HG02642 (cell line): ENCODE results near the gene COLQ.

Source experiments
- ATAC-seq: cut with Tn5 transposase; IDR thresholded peaks from one replicate; pipeline ENCODE4 v1.9.1; 2021; ENCODE audit warnings: mild to moderate bottlenecking; ENCODE audit not compliant: unreplicated experiment, poor library complexity

COLQ gene

DNA sequence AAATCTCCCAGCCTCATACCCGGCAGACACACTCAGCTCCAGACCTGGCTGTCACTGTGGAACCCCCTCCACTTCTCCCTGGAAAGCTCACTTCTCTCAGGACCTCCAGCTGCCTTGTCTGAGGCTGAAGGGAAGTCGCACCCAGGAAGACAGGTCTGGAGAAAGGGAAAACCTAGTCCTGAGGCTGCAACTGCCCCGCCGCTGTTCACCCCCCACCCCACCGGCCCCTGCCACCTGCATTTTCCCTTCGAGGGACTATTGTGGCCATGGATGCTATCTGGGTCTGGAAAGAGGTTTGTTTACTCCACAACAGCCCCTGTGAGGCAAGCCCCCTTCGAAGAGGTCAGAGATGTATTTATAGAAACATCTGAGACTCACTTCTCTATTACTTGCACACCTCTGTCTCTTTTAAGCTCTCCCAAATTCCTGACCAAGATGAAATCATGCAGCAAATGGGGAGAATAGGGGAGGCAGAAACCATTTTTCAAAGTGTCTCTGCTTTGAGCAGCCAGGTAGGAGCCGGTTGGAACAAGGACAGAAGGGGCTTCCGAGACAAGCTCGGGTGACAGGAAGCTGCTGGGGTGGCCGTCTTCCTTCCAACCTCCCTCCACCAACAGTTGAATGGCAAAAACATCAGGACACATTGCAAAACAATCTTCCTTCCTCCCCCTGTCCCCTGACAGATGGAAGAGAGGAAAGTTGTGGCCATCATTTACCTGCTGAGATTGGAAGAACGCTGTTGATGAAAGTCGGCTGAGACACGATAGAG, 518 bp downstream of the COLQ start:
- ATAC-seq, result no peak

DNA sequence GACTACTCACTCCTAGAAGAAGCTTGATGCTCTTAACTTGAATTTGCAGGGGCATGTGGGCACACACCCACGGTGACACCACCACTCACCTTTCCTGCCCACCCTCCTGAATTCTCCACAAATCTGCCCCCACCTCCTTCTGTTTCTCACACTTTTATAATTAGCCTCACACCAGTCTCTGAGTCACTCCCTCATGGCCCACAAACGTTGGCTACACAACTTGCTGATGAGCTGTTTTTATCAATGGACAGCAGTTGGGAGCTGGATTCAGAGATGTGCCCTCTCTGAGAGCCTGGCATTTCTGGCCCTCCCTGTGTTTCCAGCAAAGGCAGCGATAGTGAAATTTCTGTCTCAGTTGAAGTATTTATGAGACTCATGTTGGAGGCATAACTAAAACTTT, 1.3 kb downstream of the COLQ start:
- no peak for ATAC-seq

DNA sequence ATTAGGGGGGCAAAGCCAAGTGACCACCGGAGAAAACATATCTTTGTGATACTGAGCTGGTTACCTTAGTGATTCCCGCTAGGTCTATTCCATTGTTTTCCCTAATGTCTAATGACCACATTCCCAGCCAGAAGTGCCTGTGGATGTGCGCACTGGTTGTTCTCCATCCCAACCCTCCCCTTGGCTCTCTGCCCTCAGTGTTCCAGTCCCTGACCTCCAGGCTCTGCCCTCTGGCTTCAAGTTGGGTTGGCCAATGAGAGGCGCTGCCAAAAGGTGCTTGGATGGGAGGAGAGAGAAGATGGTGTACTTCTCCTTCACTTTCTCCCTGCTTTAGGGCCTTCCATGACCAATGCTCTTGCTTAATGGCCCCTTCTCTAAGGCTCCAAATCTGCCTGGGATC, 2.4 kb downstream of the COLQ start:
- ATAC-seq, result no peak

DNA sequence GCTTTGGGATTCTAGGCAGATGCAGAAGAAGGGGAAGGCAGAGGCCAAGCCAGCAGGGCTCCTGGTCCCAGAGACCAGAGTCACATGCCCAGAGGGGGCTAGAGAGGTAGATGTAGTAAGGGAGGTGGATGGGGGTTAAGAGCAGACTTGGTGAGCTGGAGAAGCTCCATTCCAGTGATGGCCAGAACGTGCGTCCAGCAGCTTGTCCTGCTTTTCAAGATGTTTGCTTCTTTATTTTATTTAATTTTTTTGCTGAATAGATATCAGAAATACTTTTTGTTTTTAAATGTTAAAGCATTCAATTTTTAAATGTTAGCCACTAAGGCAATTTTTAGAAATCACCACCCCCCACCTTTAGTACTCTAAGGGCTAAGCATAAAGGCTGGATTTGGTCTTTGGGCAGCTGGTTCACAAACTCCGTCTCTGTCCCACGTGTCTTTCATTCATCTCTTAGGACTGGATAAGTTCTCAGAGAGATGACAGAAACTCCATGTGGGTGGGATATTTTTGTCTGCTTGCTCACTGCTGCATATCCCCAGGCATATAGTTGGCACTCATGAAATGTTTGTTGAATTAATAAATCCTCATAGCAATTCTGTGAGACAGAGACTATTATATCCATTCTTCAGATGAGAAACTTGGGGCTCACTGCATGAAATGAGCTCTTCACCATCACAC, 6.7 kb downstream of the COLQ start:
- ATAC-seq, result no peak

DNA sequence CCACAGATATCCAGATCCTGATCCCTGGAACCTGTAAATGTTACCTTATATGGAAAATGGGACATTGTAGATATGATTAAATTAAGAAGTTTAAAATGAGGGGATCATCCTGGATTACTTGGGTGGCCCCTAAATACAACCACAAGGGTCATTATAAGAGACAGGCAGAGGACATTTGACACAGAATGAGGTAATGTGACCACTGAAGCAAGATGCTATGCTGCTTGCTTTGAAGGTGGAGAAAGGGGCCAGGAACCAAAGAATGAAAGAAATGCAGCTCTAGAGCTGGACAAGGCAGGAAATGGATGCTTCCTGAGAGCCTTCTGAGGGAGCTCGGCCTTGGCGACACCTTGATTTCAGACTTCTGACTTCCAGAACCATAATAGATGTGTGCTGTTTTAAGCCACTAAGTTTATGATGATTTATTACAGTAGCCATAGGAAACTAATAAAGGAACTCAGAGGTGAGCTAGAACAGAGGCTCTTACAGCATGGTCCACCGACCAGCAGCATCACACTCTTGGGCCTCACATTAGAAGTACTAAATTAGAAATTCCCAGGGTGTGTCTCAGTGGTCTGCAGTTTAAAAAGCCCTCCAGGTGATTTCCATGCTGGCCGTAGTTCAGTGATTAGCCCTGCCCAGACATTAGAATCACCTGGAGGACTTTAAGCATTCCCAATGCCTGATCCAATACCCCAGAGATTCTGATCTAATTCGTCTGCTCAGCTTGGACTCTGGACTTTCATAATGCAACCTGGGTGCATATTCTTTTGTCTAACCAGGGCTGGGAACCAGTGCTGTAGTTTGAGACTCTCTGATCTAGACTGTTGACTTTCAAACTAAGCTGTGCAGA, 7.5 kb downstream of the COLQ start:
- no peak for ATAC-seq

DNA sequence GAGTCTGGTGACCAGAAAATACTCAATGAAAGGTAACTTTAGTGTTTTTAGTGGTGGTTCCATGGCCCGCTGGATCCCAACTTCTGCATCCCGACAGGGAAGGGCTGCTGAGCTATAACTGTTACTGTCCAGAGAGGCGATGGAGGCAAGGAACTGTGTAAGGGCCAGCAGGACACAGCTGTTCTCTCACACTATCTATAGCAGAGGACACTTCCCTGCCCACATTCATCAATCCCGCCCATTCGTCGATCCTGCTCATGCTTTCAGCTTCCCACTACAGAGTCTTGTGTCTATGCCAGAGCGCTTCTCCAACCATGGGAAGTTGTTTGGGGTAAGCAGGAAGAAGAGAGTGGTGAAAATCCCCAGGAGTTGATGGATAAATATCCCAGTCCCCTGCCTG, 8.4 kb downstream of the COLQ start:
- ATAC-seq, result no peak

DNA sequence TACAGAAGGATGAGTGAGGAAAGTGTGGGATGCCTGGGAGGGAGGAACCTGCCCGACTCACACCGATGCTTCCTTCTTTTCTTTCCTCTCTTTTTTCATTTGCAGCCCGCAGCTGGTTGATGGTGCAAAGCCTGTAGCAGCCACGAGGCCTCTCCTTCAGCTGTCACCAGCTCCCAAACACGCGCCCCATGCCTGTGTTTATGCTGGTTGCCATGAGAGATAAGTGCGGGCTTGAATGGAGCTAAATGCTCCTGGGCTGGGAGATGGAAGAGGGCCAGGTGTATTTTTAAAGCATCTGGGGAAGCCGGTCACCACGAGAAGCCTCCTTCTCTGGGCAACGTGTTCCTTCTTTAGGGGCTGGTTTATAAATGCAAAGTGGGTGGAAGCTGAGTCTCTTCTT, 9.3 kb downstream of the COLQ start:
- no peak for ATAC-seq

DNA sequence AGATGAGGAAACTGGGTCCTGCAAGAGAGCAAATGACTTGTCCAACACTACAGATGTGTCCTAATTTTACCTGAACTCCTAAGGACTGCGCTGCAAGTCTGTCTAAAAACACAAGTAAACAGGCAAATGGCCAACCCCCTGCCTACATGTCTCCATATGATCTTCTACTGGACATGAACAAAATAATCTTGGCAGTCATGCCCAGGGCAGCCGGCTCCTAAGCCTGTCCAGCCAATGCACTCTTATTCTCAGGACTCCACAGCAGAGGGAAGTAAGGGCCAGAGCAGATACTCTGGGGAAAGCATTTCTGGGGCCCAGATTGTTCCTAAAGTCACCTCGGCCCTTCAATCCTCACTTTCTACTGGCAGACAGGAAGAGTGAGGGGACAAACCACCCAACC, 10.3 kb downstream of the COLQ start:
- no peak for ATAC-seq

DNA sequence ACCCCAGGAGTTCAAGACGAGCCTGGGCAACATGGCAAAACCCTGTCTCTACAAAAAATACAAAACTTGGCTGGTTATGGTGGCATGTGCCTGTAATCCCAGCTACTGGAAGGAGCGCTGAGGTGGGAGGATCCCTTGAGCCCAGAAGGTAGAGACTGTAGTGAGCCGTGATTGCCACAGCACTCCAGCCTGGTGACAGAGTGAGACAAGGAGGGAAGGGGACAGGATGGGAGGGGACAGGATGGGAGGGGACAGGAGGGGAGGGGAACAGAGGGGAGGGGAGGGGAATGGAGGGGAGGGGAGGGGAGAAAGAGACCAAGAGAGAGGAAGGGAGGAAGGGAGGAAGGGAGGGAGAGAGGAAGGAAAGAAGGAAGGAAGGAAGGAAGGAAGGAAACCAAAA, 11.0 kb downstream of the COLQ start:
- ATAC-seq, result no peak

DNA sequence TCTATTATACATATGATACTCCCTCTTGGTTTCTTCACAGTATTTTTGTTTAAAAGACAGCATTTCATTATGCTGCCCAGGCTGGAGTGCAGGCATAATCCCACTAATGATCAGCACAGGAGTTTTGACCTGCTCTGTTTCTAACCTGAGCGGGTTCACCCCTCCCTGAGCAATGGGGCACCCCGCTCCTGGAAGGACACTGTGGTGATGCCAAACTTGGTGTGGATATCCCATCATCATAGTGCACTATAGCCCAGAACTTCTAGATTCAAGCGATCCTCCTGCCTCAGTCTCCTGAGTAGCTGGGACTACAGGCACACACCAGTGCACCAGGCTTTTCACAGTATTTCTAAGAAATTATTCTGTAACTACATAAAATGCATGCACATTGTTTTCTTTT, 14.9 kb downstream of the COLQ start:
- no peak for ATAC-seq

DNA sequence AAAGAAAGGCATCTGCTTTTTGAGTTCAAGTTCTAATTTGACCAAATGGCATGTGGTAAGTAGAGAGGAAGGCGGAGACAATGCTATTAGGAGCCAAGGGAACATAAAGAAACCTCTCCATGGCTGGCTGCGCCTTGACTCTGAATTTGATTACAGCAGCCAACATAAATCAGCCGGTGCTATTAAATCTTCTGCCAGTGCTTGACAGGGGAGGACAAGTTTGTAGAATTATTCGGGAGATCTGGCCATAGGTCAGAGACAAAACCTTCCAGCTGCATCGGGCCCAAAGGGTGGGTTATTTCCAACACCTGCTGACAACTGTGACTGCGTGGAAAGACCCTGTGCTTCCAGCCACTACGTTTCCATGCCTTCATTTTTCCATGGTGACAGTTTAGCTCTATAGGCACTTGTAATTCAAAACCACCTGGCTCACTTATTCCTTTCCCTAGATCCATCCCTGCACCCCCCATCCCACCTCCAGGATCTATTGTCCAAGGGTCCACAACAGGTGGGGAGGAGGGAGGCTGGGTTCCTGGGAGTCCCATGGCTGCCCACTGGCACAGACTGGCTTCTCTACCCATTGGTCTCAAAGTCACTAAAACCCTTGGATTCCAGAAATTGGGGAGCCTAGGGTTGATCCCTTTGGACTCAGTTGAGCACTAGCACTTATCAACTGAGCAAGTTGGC, 15.9 kb downstream of the COLQ start:
- no peak for ATAC-seq

DNA sequence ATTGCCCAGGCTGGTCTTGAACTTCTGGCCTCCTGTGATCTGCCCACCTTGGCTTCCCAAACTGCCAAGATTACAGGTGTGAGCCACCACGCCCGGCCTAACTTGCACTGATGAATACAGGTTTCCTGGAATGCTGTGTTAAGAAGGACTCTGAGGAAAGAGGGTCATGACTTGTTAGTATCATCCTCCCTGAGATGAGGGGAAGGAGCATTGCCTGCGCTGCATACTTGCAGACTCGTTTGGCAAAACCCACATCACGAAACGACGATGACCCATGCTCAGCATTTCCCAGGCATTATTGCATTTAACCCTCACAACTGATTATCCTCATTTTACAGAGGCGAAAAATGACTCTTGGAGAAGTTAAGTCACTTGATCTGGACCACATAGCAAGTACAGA, 18.9 kb downstream of the COLQ start:
- ATAC-seq, result no peak

DNA sequence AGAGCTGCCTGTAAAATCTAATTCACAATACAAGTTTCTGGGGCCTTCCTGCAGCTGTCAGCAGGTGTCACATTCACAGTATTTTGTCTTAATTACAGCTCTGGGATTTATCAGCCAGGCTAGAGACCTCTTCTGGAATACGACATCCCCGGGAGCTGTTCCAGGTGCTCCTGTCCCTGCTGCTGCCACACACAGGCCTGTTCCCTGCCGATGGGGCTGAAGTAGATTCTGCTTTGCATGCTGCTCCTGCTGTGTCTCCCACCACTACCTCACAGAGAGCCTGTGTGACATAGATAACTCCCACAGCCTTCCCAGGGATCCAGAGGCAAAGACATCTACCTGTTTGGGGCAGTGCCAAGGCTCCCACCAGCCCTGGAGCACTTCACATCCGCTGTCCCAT, 20.4 kb downstream of the COLQ start:
- no peak for ATAC-seq

DNA sequence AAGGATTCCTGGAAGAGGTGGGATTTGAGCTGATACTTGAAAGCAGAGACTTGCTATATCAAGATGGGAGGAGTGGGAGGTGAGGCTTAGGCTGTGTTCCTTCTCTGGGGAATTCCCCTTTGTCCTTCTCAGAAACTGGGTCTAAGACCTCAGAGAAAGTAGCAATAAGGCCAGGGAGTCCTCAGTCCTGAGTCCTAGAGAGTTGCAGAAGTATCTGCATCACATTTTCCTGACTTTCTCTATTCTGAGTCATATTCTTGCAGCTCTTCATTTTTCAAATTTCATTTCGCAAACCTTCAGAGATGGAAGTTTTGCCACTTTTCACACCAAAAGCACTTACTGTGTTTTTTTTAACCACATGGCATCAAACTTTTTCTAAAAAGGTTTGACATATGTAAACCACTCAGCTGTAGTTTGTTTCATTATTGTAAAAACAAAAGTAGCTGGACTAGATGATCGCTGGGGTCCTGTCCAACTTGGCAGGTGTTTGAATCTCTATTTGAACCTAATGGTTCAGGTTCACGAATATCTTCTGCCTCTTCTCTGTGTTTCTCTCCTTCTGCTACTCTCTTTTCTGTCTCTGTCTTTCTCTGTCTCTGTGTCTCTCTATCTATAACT, 21.3 kb downstream of the COLQ start:
- ATAC-seq, result peak; percentile 65

DNA sequence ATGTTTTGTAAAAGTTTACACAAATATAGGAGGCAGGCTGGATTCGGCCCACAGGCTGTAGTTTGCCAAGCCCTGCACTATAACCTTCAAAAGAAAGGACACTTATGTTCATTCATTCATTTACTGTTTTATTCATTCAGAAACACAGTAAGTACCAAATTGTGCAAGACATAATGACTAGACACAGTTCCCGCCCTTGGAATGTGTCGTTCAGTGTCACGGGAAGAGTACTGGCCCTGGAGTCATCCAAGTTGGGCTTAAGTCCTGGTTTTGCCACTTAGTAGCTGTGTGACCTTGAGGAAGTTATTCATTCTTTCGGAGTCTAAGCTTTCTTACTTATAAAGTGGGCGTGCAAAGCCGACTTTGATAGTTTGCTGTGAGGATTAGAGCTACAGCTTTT, 22.0 kb downstream of the COLQ start:
- ATAC-seq, result no peak

DNA sequence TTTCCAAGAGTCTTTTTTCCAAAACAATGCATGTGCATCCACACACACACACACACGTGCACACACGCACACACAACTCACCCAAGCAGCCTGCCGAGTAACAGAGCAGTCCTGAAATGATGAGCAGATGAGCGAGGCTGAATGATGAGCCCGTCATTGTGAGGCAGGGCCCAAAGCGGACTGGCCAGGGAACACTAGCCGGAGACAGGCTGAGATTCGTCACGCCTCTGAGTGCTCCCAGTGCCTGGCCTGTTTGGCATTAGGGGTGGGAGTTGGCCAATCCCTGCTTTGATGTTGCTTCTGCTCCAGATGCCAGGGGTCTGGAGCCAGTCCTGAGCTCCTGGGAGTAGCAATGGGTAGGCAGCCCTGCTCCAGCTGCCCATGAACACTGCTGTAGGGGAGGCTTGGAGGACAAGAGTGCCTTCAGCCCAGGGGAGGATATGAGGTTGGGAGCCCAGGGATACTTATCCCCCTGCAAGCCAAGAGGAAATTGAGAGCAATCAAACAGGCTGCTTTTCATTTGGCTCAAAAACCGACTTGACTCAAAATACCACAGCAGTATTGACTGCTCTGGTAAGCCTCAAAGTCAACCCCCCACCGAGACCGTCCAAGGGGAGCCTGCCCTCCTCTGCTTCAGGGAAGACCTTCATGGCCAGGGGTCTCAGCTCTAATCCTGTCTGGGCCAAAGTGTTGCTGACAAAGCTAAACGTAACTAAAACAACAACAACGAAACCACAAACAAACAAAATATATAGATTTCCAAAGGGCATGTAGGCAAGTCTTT, 22.9 kb downstream of the COLQ start:
- ATAC-seq, result no peak

DNA sequence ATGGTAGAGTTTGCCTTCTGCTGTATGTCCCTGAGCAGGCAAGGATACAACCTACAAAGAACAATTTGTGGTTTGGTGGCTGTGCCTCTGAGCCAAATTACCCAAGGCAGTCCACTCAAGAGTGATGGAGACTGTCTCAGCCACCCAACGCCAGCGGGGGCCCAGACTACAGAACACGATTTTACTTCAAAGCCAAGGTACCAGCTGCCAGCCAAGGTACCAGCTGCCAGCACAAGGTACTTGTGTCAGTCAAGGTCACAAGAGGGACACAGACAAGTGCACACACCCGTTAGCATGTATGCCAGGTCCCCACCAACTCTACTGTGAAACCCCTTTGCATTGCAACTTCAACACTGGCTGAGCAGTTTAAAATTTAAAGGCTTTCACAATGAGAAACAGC, 23.5 kb downstream of the COLQ start:
- no peak for ATAC-seq

DNA sequence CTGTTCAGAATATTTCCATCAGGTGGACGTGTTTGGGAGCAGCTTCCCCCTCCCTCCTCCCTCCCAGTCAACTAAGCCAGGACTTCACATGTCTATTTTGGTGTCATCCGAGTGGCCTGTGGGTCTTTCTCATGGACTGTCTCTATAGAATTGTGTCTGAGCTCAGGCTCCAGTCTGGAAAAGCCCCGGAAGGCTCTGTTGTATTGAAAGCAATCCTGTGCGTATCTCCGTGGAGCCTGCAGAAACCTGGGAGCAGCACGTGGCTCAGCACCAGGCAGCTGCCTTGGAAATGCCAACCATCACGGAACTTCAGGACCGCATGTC, 25.2 kb downstream of the COLQ start:
- ATAC-seq, result no peak

DNA sequence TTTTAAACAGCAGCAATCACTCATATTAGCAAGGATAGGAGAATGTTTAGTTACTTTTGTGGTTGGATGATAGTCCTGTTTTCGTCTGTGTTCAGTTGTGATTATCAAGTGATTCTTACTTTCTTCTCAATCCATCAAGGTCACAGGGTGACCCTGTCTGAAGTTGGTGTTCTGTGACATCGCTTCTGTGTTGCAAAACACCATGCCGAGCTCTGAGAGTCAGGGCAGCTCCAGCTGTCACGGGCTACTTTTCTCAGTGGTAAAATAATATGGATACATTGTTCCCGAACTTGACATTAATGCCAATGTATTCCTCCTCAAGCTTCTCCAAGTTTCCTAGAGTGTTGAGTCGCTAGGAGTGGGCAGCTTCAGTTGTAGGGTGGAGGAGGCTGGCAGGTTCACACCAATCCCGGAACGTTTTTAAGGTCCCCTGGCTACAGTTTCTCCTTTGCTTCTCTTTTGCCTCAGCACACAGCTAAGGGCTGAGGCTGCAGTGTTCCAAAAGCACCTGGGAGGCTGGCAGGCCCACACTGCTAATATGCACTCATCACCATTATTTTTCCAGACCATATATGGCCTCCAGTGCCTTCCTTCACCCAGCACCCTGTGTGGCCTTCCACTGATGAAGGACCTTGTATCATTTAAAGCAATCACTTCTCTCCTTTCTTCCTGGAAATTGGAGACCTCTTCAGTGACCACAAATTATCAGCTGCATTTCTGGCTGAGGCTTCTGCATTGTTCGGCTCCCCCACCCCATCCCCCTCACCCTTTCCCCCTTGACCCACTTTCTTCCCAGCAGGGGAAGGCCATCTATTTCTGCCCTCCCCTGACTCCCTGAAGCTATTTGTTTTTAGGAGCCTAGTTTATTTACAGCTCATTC, 25.8 kb downstream of the COLQ start:
- ATAC-seq, result no peak
